Activated gamma-delta T cell treated with Interleukin-2 at 50 U/mL for 16 hours (primary cell): ENCODE measurements around the gene POLR1A.

Experiments used
- DNase-seq: peaks from one replicate; pipeline ENCODE4 v3.0.0-alpha.2; 2020

POLR1A gene

GRCh38 chr2:86105252-86105968, at the start of gene POLR1A:
TSS of gene POLR1A (minus strand) at chr2:86105886. CDS start at chr2:86105776, 110 bp downstream.
- DNase-seq, result peak; percentile 75

DNA sequence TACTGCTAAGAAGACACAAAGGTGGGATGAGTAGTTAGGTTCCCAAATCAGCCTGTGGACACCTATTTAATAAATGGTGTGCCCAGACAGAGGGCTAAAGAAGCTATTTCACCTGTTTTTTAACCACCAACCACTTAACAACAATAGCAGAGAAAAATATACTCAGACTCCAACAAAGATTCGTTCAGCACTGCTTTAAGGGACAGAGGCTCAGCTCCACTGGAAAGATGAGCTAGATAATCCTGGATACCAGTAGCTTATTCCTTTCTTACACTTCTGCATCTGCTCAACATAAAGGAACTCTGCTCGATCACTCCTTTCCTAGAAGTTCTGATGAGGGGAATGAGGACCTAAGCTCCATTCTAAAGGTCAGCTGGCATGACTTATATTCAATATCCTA, 44.8 kb upstream of the POLR1A start:
- no peak for DNase-seq

GRCh38 chr2:86147793-86148192, 42.1 kb upstream of the POLR1A start:
- DNase-seq, result no peak

DNA sequence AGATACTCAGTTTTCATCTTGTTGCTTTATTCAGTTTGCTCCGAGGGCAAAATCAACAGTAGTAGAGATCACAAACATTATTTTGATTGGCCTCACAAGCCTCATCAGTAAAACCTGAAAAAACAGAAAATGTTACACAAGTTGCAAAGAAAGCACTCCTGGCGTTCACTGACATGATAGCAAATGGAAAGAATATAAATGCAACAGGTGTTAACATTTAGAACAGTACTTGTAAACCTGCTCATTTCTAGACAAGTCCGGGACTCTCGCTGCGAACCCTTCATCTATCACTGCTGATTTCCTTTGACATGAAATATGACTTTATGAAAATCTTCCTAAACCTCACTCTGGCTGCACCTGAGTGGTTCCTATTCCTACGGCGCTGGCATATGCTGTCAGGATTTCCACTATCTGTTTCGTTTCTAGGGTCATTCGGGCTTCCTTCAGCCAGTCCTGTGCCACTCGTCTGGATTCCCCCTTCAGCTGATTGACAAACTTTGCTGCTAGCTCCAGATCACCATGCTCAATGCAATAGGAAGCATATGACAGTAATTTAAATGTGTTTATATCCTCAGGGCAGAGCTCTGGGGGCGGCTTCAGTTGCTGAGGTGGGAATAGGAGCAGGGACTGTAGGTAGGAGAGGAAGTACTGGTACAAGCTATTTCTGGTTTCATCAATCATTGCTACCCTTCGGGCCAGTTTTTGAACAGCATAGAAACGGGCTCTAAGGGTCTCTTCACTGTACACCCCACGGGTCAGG, 38.4 kb upstream of the POLR1A start:
- DNase-seq, result no peak

GRCh38 chr2:86143307-86143706, 37.6 kb upstream of the POLR1A start:
- no peak for DNase-seq

DNA sequence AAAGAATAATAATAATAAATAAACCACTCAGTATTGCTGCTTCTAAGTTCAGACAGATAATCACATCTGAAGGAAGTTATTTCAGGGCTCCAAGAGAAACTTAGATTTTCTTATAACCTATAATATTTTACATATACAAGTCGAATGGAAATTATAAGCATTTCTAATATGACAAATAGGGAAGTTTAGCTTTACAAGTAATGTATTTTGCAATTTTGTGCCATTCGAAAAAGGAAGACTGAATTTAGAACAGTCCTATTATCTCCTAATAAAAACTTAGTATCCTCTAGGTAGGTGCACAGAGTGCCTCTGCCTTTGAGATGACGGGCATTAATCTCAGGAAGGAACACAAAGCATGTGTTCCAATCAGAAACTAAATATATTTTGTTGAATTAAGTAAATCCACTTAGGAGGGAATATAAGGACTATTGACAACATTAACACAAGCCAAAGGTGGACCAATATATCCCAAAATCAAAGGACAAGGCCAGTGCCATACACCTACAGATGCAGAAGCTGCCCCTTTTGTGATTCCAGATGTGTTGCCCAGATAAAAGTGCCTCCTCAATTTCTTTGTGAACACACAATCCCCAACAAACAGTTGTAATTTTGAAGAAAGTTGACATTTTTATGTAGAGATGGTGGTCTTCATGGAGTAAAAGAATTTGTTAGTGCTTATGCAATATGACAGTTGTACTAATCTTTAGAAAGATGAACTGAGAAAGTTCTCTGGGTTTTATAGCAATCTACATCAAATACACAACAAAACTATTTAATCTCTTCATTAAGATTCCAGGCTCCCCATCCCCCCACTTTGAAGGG, 37.0 kb upstream of the POLR1A start:
- no peak for DNase-seq

- no peak for DNase-seq
Observed at GRCh38 chr2:86140969-86141392, 35.3 kb upstream of the POLR1A start.

GRCh38 chr2:86139981-86140380, 34.3 kb upstream of the POLR1A start:
- DNase-seq, result no peak

DNA sequence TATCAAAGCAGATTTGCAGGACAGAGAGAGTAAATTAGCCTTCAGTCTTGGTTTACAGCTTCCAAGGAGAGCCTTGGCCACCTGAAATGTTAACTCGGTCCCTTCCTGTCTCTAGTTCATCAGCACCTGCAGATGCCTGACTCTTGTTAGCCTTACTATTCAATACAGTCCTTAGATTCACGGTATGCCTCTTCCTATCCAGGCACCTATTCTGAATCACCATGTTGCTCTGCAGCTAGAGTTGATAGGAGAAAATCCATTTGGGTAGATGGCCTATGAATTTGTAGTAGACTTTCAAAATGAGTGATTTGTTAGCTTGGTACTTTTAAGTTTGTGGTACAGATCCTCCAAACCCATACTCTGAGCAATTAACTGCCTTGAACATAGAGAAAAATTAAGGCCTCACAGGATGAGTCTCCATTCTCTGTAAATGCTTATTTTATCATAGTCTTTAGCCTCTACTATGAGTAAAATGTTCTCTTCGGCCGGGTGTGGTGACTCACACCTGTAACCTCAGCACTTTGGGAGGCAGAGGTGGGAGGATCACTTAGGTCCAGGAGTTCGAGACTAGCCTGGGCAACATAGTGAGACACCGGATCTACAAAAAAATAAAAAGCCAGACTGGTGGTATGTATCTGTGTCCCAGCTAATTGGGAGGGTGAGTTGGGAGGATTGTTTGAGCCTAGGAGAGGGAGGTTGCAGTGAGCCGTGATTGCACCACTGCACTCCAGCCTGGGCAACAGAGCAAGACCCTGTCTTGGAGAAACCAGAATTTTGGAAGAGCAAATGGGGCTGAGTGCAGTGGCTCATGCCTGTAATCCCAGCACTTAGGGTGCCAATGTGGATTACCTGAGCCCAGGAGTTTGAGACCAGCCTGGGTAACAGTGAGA, 33.3 kb upstream of the POLR1A start:
- DNase-seq, result no peak

- DNase-seq, result no peak
Observed at GRCh38 chr2:86136141-86136540, 30.5 kb upstream of the POLR1A start.

GRCh38 chr2:86135653-86136052, 30.0 kb upstream of the POLR1A start:
- no peak for DNase-seq

DNA sequence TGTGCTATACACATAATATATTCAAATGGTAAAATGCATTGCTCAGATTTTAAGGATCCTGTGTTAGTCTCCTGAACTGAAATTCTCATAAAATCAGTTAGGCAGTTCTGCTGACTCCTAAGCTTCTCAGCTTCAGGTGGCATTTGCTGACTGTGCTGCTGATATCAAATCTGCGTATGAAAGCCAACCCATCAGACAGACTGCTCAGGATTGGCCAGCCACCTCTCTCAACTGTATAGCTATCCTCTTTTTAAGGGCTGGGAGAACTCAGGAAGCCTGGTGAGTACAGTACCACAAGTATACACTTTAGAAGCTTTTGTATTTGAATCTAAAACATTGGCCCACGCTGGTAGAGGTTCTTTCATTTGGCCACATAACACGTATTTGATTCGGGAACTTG, 29.0 kb upstream of the POLR1A start:
- DNase-seq, result no peak

DNA sequence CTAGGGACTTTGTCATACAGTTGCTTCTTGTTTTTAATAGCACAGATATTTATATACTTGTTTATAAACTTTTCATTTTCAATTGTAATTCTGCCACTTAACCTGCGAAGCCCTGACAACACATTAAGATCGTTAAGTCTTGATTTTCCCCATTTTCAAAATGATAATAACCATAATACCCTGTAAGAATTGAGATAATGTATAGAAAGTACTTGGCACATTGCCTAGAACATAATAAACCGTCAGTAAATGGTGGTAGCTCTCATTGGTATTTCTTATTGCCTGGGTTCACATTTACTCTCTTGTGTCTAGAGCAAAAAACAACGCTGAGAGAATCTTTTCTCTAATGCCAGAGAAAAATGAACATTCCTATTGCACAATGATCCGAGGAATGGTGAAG, 19.0 kb upstream of the POLR1A start:
- no peak for DNase-seq

- DNase-seq, result no peak
Observed at GRCh38 chr2:86123328-86123925, 17.7 kb upstream of the POLR1A start.

DNA sequence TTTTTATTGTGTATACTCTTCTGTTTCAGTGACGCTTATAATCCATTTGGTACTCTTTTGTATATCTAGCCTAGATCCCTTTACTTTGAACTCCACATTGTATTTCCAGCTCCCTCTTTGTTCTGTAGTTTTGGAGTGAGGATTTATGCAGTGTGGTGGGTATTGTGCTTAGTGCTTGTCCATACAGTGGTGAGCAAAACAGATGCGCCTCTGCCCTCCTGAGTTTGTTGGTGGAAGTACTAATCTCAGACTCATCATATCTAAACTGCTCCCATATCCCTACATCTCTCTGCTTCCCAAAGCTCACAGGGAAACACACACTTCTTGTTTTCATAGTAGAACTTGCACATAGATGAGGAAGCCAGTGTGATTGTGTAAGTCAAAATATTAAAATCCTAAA, 12.4 kb upstream of the POLR1A start:
- DNase-seq, result no peak

DNA sequence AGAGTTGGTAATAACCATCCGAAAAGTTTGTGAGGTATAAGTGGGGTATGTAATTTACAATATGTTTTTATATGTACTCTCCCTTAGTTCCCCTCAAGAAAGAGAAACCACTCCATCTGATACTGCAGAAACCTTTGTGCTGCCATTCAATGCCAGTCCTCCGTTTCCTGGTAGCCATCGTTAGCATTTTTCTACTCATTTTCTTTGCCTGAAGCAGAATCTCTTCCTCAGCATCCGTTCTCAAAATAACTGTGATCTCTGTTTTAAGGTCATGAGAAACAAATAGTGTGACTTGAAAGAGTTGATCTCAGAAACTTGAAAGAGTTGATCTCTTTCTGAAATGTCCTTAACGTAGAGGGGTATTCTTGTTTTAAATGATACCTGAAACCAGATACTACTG, 1.3 kb upstream of the POLR1A start:
- DNase-seq, result no peak

GRCh38 chr2:86105969-86106945, 571 bp upstream of the POLR1A start, which contains the start of gene PTCD3:
TSS of gene PTCD3 (plus strand) at chr2:86106235. CDS start at chr2:86106248, 13 bp downstream.
- DNase-seq, result peak; percentile 92

- DNase-seq, result no peak
Observed at GRCh38 chr2:86102157-86102556, 3.5 kb downstream of the POLR1A start.

DNA sequence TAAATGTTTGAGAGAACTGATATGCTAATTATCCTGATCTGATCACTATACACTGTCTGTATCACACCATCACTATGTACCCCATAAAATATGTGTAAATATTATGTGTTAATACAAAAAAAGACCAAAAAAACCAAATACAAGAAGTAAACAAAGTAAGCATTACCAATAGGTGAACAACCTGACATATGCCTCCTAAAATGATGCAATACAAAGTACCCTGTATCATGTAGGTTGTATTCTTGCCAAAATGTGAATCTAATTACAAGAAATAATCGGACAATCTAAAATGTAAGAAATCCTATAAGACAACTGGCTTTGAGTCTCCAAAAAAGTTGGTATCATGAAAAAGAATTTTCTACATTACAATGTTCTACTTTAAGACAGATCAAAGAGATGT, 7.8 kb downstream of the POLR1A start:
- no peak for DNase-seq

DNA sequence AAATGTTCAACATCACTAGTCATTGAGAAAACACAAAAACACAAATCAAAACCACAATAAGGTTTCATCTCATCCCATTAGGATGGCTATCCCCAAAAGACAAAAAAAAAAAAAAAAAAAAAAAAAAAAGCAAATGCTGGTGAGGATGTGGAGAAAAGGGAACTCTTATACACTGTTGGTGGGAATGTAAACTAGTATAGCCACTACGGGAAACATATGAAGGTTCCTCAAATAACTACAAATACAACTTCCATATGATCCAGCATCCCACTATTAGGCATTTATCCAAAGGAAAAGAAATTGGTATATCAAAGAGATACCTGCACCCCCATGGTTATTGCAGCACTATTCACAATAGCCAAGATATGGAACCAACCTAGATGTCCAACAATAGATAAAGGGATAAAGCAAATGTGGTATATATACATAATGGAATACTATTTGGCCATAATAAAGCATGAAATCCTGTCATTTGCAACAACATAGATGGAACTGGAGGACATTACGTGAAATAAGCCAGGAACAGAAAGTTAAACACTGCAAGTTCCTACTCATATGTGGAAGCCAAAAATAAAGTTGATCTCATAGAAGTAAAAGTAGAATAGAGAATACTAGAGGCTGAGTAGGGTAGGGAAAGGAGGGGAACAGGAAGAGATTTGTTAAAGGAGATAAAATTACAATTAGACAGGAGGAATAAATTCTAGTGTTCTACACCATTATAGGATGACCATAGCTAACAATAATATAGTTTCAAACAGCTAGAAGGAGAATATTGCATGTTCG, 8.4 kb downstream of the POLR1A start:
- DNase-seq, result no peak
